HG03378 (cell line): Measurements from ENCODE around the gene GCM1.

Experiments
- ATAC-seq: cut with Tn5 transposase; IDR thresholded peaks from one replicate; pipeline ENCODE4 v1.9.1; 2021; ENCODE audit warnings: mild to moderate bottlenecking, moderate library complexity; ENCODE audit not compliant: unreplicated experiment

Gene GCM1

GRCh38 chr6:53109612-53110011 is 39.0 kb downstream of the GCM1 start:
- ATAC-seq = peak; percentile 87

GRCh38 chr6:53107091-53107490 is 41.5 kb downstream of the GCM1 start:
- no peak for ATAC-seq

- no peak for ATAC-seq
Observed at GRCh38 chr6:53104916-53105315, 43.7 kb downstream of the GCM1 start.

GRCh38 chr6:53103993-53104675 is 44.5 kb downstream of the GCM1 start:
- ATAC-seq = no peak

GRCh38 chr6:53101006-53101405 is 47.6 kb downstream of the GCM1 start:
- no peak for ATAC-seq

- no peak for ATAC-seq
Observed at GRCh38 chr6:53100561-53100960, 48.1 kb downstream of the GCM1 start.

GRCh38 chr6:53095716-53096115 is 52.9 kb downstream of the GCM1 start:
- ATAC-seq = no peak

GRCh38 chr6:53095270-53095669 is 53.4 kb downstream of the GCM1 start:
- ATAC-seq = no peak

- no peak for ATAC-seq
Observed at GRCh38 chr6:53090576-53090975, 58.1 kb downstream of the GCM1 start.

- ATAC-seq = no peak
Observed at GRCh38 chr6:53089948-53090347, 58.7 kb downstream of the GCM1 start.

- ATAC-seq = no peak
Observed at GRCh38 chr6:53086302-53086701, 62.3 kb downstream of the GCM1 start.

GRCh38 chr6:53080813-53081212 is 67.8 kb downstream of the GCM1 start:
- no peak for ATAC-seq
